HFFc6 (cell line): Measurements from ENCODE around the gene SYNE2. TPM values are rescaled to one million over a fixed set of nuclear protein-coding genes. Genes with fewer than 3 reads are reported as not detected.

Experiments used
- DNase-seq: peaks from one replicate; pipeline ENCODE4 v3.0.0-alpha.2; 2018
- H3K27ac Mint-ChIP-seq: 2 replicates; pipeline ENCODE4 v1.8.0; 2020; ENCODE audit warnings: mild to moderate bottlenecking, mixed read lengths
- H3K27me3 Mint-ChIP-seq: 2 replicates; pipeline ENCODE4 v1.8.0; 2021; ENCODE audit warnings: mild to moderate bottlenecking, moderate library complexity, mixed read lengths; ENCODE audit not compliant: insufficient read depth
- H3K36me3 Mint-ChIP-seq: 2 replicates; pipeline ENCODE4 v1.8.0; 2021; ENCODE audit warnings: low read depth, mixed read lengths
- H3K4me1 Mint-ChIP-seq: 2 replicates; pipeline ENCODE4 v1.8.0; 2020; ENCODE audit warnings: low read depth, mixed read lengths
- H3K4me3 Mint-ChIP-seq: 2 replicates; pipeline ENCODE4 v1.8.0; 2020; ENCODE audit warnings: mild to moderate bottlenecking, moderate library complexity, mixed read lengths
- H3K9me3 Mint-ChIP-seq: 2 replicates; pipeline ENCODE4 v1.8.0; 2020; ENCODE audit warnings: mild to moderate bottlenecking, mixed read lengths
- total RNA-seq, 6 experiments: library from RNA; stranded (reverse); fragmentation: NEBNext Ultra II Directional; extraction: Animal tissue kit (Norgen Biotek cat#: 25700); gene quantifications; 2 replicates in 1 of 6; 3 replicates in 5 of 6; pipeline ENCODE4 v1.2.3, GENCODE V29; 2021
- TF ChIP-seq, protein P1 (sequence below): fragments of 200-600 bp; sonication (generic); IDR thresholded peaks from 2 replicates; pipeline ENCODE4 v1.5.0; 2021; ENCODE audit warnings: antibody characterized with exemption, mild to moderate bottlenecking

Gene SYNE2
- total RNA-seq, 6 experiments from 2014 or later: 2.9 to 6.6 (median 6.2) TPM

GRCh38 chr14:63928744-63929174, 76.0 kb downstream of the SYNE2 start:
- H3K27me3 Mint-ChIP-seq: no peaks in the 10 kb centered on the region; the same call in 1 of the 2 replicates
- H3K4me1 Mint-ChIP-seq: no peaks in the 10 kb centered on the region
- H3K36me3 Mint-ChIP-seq: no peaks in the 10 kb centered on the region
- H3K27ac Mint-ChIP-seq: no peak overlapping the region
- no peak for DNase-seq
- no peaks in the 10 kb centered on the region for H3K9me3 Mint-ChIP-seq
- TF ChIP-seq, protein P1, sequence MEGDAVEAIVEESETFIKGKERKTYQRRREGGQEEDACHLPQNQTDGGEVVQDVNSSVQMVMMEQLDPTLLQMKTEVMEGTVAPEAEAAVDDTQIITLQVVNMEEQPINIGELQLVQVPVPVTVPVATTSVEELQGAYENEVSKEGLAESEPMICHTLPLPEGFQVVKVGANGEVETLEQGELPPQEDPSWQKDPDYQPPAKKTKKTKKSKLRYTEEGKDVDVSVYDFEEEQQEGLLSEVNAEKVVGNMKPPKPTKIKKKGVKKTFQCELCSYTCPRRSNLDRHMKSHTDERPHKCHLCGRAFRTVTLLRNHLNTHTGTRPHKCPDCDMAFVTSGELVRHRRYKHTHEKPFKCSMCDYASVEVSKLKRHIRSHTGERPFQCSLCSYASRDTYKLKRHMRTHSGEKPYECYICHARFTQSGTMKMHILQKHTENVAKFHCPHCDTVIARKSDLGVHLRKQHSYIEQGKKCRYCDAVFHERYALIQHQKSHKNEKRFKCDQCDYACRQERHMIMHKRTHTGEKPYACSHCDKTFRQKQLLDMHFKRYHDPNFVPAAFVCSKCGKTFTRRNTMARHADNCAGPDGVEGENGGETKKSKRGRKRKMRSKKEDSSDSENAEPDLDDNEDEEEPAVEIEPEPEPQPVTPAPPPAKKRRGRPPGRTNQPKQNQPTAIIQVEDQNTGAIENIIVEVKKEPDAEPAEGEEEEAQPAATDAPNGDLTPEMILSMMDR: no peak
- H3K4me3 Mint-ChIP-seq: no peak overlapping the region

GRCh38 chr14:63933110-63933509, 80.3 kb downstream of the SYNE2 start:
- no peak for DNase-seq
- Mint-ChIP-seq H3K4me3 (no peak overlapping the region), H3K36me3 (no peaks in the 10 kb centered on the region), H3K27me3 (no peaks in the 10 kb centered on the region), H3K4me1 (no peaks in the 10 kb centered on the region), H3K9me3 (no peaks in the 10 kb centered on the region), H3K27ac (no peak overlapping the region)
- TF ChIP-seq, protein P1: no peak

DNA sequence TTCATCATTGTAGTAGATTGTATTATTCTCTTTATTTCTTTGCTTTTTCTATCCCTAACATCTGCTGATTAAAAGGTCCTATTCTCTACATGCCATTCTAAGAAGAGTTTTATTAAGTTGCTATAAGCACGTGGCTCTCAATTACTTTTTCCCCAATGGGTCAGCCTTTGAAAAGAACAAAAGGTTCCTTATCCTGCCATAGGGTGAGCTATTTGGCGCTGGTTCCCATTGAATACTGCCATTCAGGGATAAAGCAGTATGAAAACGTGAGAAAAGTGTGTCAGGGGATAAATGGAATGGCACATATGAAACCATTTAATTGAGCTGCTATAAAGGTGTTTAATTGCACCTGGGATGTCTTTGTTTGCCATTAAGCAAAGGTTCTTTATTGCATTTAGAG, 80.9 kb downstream of the SYNE2 start:
- no peaks in the 10 kb centered on the region for H3K36me3 Mint-ChIP-seq
- no peaks in the 10 kb centered on the region for H3K27me3 Mint-ChIP-seq
- no peaks in the 10 kb centered on the region for H3K9me3 Mint-ChIP-seq
- no peaks in the 10 kb centered on the region for H3K4me1 Mint-ChIP-seq
- H3K27ac Mint-ChIP-seq: no peak overlapping the region
- TF ChIP-seq, protein P1: no peak
- DNase-seq: no peak
- no peak overlapping the region for H3K4me3 Mint-ChIP-seq

GRCh38 chr14:63938198-63939005, 85.6 kb downstream of the SYNE2 start:
- H3K9me3 Mint-ChIP-seq: no peaks in the 10 kb centered on the region
- no peaks in the 10 kb centered on the region for H3K27me3 Mint-ChIP-seq
- DNase-seq: no peak
- no peaks in the 10 kb centered on the region for H3K36me3 Mint-ChIP-seq
- H3K4me3 Mint-ChIP-seq: no peak overlapping the region
- TF ChIP-seq, protein P1: no peak
- H3K4me1 Mint-ChIP-seq: no peaks in the 10 kb centered on the region
- H3K27ac Mint-ChIP-seq: no peak overlapping the region

DNA sequence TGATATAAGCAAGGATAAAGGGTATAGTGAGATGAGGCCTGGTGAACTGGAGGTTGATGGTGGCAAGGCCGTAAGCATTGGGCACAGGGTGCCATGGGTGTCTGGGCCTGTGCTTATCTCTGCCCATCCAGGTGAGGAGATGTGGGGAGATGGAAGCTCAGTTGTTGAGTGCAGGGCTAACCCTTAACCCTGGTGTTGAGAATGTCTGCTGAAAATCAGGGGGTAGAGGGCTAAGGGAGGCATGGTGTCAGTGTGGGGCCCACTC, 86.1 kb downstream of the SYNE2 start:
- Mint-ChIP-seq H3K27ac (no peak overlapping the region), H3K4me1 (no peaks in the 10 kb centered on the region), H3K36me3 (no peaks in the 10 kb centered on the region), H3K9me3 (no peaks in the 10 kb centered on the region), H3K27me3 (no peaks in the 10 kb centered on the region), H3K4me3 (no peak overlapping the region)
- TF ChIP-seq, protein P1: no peak
- no peak for DNase-seq
